ENCODE measurements around the gene PNPLA7.

- no peak for TF ChIP-seq CTCF (IDR thresholded peaks at IDR 0.05 in 4 of 5, conservative IDR thresholded peaks at IDR 0.05 in 1 of 5)
- no peak for TF ChIP-seq POLR2A (IDR thresholded peaks at IDR 0.05)
These were observed 106.0 kb downstream of the PNPLA7 start for GRCh38 chr9:137444106-137444790.

All from gastrocnemius medialis (tissue), 4 donors.